NT2/D1 (cell line): ENCODE results near the gene TYMP.

Source experiments
- DNase-seq: peaks from one replicate; pipeline ENCODE4 v3.0.0-alpha.2; 2011; ENCODE audit warnings: low read depth, low spot score
- H3K27me3 ChIP-seq: 2 replicates; pipeline ENCODE4 v1.6.0; 2011; ENCODE audit warnings: mild to moderate bottlenecking; ENCODE audit not compliant: insufficient read length, insufficient read depth
- H3K36me3 ChIP-seq: 2 replicates; pipeline ENCODE4 v1.6.1; 2011; ENCODE audit warnings: mild to moderate bottlenecking, low read length, mixed read lengths; ENCODE audit not compliant: insufficient read depth, insufficient read length
- H3K4me1 ChIP-seq: 2 replicates; pipeline ENCODE4 v1.5.1; 2011; ENCODE audit not compliant: insufficient read depth, insufficient read length
- H3K4me3 ChIP-seq: 2 replicates; pipeline ENCODE4 v1.5.1; 2011; ENCODE audit warnings: low read depth; ENCODE audit not compliant: insufficient read length
- H3K9ac ChIP-seq: 2 replicates; pipeline ENCODE4 v1.6.0; 2011; ENCODE audit warnings: low read depth; ENCODE audit not compliant: insufficient read length
- H3K9me3 ChIP-seq: 2 replicates; pipeline ENCODE4 v1.5.1; 2011; ENCODE audit warnings: mild to moderate bottlenecking, low read length; ENCODE audit not compliant: insufficient read depth
- SUZ12 ChIP-seq: IDR thresholded peaks from 2 replicates; pipeline ENCODE4 v1.6.1; 2011; ENCODE audit not compliant: insufficient read length, insufficient read depth; ENCODE audit errors: extremely low read depth
- YY1 ChIP-seq: IDR thresholded peaks from 2 replicates; pipeline ENCODE4 v1.6.1; 2011; ENCODE audit not compliant: insufficient read length, insufficient read depth
- ZNF274 ChIP-seq: IDR thresholded peaks from 2 replicates; pipeline ENCODE4 v1.6.1; 2011; ENCODE audit warnings: mild to moderate bottlenecking, low read depth, low read length

TYMP gene

DNA sequence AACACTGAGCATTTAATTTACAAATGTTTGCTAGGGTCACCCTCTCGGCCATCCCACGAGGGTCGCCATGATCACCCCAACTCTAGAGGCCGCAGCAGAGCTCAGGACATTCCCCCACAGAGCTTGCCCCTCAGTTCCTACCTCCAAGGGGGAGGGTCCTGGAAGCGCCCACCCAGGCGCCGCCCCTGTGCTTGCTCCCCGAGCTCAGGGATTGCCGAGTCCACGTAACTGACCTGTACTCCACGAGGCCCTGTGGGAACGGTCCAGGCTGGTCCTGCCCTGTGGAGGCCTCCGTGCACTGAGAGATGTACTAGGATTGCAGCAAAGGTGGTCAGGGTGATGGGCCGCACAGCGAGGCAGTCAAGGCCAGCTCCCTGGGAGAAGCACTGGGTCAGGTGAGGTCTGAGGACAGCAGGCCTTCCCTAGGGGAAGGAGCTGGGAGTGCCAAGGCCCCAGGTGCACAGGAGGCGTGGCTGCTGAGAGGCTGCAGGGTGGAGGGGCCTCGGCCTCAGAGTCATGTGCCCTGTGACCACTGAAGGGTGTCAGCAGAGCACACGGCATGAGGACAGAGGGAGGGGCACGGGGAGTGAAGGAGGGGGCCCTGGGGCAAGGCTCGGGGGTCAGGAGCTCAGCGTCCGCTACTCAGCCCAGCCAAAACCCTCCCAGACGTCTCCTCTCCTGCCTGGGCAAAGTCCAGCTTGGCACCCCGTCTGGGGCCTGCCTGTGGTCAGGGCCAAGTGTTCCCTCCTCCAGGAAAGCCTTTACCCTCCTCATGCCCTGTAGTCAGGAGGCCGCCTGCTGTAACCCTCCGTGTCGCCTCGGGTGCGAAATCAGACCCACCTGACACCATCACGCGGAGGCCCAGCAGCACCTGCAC, 45.6 kb downstream of the TYMP start:
- H3K9ac ChIP-seq, result no peak overlapping the region
- peaks cover 3% of the 10 kb centered on the region for H3K36me3 ChIP-seq
- no peak overlapping the region for H3K4me3 ChIP-seq
- no peak for DNase-seq
- H3K4me1 ChIP-seq, result peaks cover 6% of the 10 kb centered on the region
- H3K9me3 ChIP-seq, result no peaks in the 10 kb centered on the region
- no peak for TF ChIP-seq SUZ12
- no peak for TF ChIP-seq ZNF274
- TF ChIP-seq YY1, result no peak
- peaks cover 21% of the 10 kb centered on the region for H3K27me3 ChIP-seq

- DNase-seq, result no peak
- Histone ChIP-seq H3K4me1 (peaks cover 9% of the 10 kb centered on the region), H3K9ac (no peak overlapping the region), H3K9me3 (no peaks in the 10 kb centered on the region), H3K36me3 (peaks cover 3% of the 10 kb centered on the region), H3K27me3 (peaks cover 21% of the 10 kb centered on the region), H3K4me3 (no peak overlapping the region)
- TF ChIP-seq SUZ12, result no peak
- no peak for TF ChIP-seq ZNF274
- TF ChIP-seq YY1, result no peak
Measured at GRCh38 chr22:50483556-50483955, 46.3 kb downstream of the TYMP start.

- no peak for TF ChIP-seq YY1
- no peak for TF ChIP-seq SUZ12
- TF ChIP-seq ZNF274, result no peak
- Histone ChIP-seq H3K27me3 (peaks cover 21% of the 10 kb centered on the region), H3K9ac (no peak overlapping the region), H3K4me1 (peaks cover 10% of the 10 kb centered on the region), H3K36me3 (peaks cover 3% of the 10 kb centered on the region), H3K4me3 (no peak overlapping the region), H3K9me3 (no peaks in the 10 kb centered on the region)
- no peak for DNase-seq
Measured at GRCh38 chr22:50483106-50483505, 46.7 kb downstream of the TYMP start.

DNA sequence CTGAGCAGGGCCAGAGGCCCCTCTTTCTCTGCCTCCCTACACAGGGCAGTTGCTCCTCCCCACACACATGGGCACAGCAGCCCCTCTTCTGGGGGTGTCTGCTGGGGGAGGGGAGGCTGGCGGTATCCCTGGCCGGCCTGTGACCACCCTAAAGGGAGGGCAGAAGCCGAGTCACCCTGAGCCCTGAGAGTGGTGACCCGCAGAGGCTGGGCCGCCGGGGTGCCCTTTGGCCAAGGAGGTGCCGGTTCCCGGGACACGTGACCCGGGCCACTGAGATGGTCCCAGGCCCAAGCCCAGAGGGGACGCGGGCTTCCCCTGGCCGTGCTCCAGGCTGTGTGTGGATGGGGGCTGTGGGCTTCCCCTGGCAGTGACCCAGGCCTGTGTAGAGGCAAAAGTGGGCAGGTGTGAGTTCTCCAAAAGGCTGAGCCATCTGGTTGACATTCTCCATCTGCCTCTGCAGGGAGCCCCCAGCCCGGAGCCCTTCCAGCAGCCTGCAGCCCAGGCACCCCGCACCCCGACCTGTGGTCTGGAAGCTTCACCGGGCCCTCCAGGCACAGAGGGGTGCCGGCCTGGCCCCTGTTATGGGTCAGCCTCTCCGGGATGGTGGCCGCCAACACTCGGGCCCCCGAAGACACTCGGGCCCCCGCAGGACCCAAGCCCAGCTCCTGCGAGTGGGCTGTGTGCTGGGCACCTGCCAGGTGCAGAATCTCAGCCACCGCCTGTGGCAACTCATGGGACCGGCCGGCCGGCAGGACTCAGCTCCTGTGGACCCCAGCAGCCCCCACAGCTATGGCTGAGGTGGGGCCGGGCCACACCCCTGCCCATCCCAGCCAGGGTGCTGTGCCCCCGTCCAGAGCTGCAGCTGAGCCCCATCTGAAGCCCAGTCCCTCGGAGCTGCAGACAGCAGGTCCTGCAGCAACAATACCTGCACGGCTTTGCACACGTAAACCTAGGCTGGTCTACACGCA, 47.4 kb downstream of the TYMP start:
- peaks cover 13% of the 10 kb centered on the region for H3K4me1 ChIP-seq
- no peaks in the 10 kb centered on the region for H3K9me3 ChIP-seq
- peak overlapping the region; percentile 50 for H3K4me3 ChIP-seq
- peak overlapping the region; percentile 67 for H3K9ac ChIP-seq
- peaks cover 21% of the 10 kb centered on the region for H3K27me3 ChIP-seq
- no peak for DNase-seq
- TF ChIP-seq ZNF274 (no peak), SUZ12 (no peak), YY1 (no peak)
- H3K36me3 ChIP-seq, result peaks cover 3% of the 10 kb centered on the region

GRCh38 chr22:50481440-50482106, 48.2 kb downstream of the TYMP start, which contains the start of gene ADM2:
Gene ADM2 (plus strand): TSS chr22:50481543. CDS start chr22:50481848, 305 bp downstream.
- peak within 1 kb of the TSS; percentile 50 for H3K4me3 ChIP-seq
- peaks cover 16% of the 10 kb centered on the region for H3K4me1 ChIP-seq
- no peak for TF ChIP-seq YY1
- TF ChIP-seq SUZ12, result no peak
- TF ChIP-seq ZNF274, result no peak
- no peak for DNase-seq
- H3K27me3 ChIP-seq, result peaks cover 21% of the 10 kb centered on the region
- peak within 1 kb of the TSS; percentile 67 for H3K9ac ChIP-seq
- H3K9me3 ChIP-seq, result no peaks in the 10 kb centered on the region
- peaks cover 3% of the 10 kb centered on the region for H3K36me3 ChIP-seq

DNA sequence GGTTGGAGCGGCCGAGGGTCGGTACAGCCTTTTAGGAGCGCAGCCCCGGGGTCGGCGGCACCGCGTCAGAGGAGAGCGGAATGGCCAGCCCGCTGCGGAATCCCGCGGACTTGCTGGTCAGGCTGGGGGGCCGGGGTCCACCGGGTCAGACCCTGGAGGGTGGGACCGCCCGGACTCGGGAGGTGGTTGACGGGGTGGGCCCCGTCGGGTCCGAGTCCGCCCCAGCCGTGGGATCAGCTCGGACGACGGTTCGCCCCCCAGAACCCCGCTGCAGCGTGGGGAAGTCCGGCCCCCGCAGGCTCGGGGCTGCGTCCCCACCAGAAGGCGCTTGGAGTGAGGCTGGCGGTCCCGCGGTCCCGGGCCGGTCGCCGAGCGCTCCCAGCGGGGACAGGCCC, 48.8 kb downstream of the TYMP start:
- Histone ChIP-seq H3K4me1 (peaks cover 16% of the 10 kb centered on the region), H3K9ac (peak overlapping the region; percentile 64), H3K9me3 (no peaks in the 10 kb centered on the region), H3K4me3 (peak overlapping the region; percentile 50), H3K27me3 (peaks cover 21% of the 10 kb centered on the region), H3K36me3 (peaks cover 3% of the 10 kb centered on the region)
- TF ChIP-seq SUZ12 (no peak), ZNF274 (no peak), YY1 (no peak)
- no peak for DNase-seq
